GM19455 (cell line): ENCODE measurements around the gene IRX4.
"Not testable (repeated sequence)": the region's sequence is repeated elsewhere in the genome, so short reads cannot be mapped to it uniquely, and the experiment has no call there.

ENCODE experiments used
- ATAC-seq: cut with Tn5 transposase; IDR thresholded peaks from one replicate; pipeline ENCODE4 v1.9.1; 2021; ENCODE audit not compliant: unreplicated experiment

Gene IRX4

DNA sequence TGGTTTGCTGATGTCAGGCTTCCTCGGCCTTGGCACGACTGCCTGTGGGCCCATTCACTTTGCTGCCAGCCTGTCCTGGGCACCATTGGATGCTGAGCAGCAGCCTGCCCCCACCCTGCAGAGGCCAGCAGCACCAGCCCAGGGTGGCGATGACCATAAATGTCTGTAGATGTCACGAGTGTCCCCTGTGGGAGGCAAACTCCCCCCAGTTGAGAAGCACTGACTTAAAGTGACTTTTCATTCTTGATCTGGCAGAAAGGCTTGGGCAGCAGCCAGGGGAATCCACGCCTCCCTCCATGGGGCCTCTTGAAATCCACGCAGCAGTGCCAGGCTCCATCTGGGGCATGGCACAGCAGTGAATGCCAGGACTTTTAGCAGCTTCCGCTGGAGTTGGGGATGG, 21.8 kb downstream of the IRX4 start:
- no peak for ATAC-seq

GRCh38 chr5:1860021-1860610, 22.6 kb downstream of the IRX4 start:
- ATAC-seq: no peak

DNA sequence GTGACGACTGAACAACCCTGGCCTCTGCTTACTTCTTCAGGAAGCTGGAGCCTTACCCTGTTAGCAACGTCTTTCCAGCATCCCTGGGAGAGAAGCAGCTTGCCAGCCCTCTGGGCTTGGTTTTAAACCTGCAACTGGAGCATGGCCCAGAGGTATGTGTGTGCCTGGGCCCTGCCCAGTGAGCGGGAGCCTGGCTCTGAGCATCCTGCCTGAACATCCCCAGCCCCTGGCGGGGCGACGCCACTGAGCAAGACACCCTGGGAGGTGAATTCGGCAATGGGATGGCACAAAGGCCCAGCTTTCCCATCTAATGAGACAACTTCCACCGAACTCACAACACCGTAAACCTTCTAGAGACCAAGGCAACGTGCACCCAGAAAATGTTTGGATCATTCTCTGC, 23.6 kb downstream of the IRX4 start:
- no peak for ATAC-seq

GRCh38 chr5:1858436-1858835, 24.3 kb downstream of the IRX4 start:
- no peak for ATAC-seq

DNA sequence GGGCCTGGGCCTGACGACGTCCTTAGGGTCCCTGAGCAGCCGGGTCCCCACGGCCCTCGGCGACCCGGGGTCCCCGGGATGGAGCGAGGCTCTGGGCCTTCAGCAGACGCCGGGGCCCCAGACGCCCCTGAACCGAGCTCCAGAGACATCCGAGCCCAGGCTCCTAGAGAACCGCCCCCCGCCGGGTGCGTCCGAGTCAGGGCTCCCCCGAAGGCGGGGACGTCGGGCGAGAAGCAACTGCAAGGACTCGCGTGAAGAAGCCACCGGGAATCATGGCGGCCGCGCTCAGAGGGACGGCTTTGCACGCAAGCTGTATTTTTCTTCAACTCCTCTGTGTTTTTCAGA, 25.5 kb downstream of the IRX4 start:
- ATAC-seq: no peak

DNA sequence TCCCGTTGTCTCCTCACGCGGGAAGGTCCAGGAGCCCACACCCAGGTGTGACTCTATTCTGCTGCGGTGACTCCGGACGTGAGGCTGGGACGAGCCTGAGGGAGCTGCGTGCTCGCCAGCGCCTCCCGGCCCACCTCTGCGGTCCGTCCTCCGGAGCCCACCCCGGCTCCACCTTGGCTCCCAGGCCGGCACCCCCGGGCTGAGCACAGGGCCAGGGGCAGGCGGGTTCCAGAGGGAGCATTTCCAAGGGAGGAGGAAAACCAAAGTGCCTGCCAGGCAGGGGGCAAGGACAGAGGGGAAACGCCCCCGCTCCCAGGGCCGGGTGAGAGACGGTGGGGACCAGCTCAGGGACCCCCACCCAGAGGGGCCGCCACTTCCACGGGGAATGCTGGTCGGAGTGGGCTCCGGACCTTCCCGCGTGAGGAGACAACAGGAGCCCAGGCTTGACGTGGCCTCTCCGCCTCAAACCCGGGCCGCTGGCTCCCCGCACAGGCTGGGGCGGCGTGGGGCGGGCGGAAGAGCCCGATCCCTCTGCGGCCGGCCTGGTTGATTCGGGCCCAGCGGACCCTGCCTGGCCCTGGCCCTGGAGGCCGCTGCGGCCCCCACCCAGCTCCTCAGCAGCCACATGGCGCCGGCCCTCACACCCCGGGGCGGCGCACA, 26.0 kb downstream of the IRX4 start:
- no peak for ATAC-seq

GRCh38 chr5:1855596-1855995, 27.1 kb downstream of the IRX4 start:
- ATAC-seq: no peak

DNA sequence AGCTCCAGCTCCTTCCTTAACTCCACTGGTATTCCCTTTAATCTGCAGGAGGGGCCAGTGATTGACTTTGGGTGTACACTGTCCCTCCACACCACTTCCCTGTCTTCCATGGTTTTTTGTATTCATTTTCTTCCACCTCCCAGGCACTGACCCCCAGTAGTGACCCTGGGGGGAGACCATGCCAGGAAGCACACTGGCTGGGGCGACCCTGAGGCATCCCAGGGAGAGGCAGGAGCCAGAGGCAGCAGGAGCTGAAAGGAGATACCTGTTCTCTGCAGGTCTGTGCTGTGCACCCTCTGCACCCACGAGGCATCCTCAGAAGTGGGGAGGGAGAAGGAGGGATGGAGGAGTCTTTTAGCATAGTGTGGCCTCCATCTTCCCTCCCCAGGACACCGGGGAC, 27.6 kb downstream of the IRX4 start:
- no peak for ATAC-seq

- no peak for ATAC-seq
These were observed 29.2 kb downstream of the IRX4 start for GRCh38 chr5:1853531-1853930.

DNA sequence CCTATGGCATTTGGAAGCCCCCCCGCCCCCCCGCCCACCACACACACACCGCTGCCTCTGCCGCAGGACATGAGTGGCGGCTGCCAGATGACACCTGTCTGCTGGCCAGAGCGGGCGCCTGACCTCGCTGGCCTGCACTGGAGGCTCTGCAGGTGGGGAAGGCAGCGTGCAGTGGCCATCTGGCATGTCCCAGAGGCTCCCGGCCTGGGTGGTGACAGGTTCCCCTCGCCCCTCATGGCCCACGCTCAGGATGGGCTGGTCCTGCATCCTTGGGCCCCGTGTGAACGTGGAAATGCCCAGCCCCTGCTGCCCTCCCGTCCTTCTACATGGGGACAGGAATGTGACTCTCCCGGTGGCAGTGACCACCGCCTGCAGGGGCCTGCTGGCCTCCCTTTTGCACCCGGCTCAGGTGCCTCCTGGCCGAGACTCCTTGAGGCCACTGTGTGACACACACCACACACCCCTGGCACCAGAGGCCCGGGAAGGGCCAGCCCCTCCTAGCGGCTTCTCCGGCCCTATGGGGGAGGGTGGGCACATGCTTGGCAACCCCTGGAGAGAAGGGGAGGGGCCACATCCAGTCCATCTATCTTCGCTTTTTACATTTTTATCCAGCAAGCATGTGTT, 30.3 kb downstream of the IRX4 start:
- ATAC-seq: no peak

- ATAC-seq: no peak
These were observed 31.3 kb downstream of the IRX4 start for GRCh38 chr5:1851290-1851934.

DNA sequence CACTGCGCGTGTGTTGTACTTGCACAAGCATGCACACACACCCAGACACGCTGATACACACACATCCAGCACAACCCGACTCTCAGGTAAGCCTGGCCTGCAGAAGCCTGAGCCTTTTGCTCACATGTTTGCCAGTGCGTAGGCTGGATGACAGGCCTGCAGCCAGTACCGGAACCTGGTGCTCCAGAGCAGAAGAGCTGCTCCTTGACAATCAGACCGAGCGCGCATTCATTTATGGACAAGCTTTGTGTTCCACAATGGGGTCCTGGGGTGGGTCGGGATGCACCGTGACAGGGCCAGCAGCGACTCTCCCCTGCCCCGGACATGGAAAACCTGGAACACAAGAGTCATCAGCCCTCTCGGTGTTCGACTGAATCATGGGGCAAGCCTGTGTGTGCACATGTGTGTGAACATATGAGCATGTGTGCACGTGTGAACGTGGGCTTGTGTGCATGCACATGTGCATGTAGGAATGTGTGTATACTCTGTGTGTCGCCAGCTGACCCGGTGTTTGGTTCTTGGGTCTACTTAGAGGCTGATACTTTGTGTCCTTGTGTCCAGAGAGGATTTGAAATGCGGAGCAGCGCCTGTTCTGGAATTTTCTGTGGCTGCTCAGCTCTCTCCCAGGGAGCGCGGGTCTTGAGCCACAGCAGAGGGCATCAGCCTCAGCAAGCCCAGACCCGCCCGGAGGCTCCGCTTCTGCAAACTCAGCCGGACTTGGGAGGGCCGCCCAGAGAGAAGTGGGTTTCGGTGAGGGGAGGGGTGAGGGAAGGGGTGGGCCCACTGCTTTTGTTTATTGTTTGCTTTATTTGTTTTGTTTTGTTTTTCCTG, 32.2 kb downstream of the IRX4 start:
- ATAC-seq: no peak

DNA sequence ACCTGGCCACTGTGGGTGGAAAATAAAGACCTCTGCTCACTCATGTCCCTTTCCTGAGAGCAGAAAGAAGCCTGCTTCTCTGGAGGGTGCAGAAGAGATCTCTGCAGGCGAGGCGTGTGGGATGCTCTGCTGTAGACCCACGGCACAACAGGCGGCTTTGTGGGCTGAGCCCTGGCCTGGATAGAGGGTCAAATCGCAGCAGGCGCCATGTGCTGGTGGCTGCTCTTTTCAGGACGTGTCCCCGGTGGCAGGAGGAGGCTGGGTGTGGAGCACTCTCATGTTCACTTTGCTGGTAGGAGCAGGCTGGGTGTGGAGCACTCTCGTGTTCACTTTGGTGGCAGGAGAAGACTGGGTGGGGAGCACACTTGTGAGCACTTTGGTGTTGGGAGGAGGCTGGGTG, 35.1 kb downstream of the IRX4 start:
- ATAC-seq: no peak

- no peak for ATAC-seq
These were observed 35.7 kb downstream of the IRX4 start for GRCh38 chr5:1847056-1847455.

- no peak for ATAC-seq
These were observed 36.1 kb downstream of the IRX4 start for GRCh38 chr5:1846583-1846982.

DNA sequence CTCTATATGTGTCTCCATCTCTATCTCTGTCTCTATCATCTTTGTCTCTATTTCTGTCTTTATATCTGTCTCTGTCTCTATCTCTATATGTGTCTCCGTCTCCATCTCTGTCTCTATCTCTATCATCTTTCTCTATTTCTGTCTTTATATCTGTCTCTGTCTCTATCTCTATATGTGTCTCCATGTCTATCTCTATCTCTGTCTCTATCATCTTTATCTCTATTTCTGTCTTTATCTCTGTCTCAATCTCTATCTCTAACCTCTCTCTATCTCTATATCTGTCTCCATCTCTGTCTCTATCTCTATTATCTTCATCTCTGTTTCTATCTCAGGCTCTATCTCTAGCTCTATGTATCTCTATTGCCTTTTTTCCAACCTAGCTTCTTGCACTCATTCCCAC, 37.0 kb downstream of the IRX4 start:
- ATAC-seq: no peak

GRCh38 chr5:1844708-1845436, 37.9 kb downstream of the IRX4 start:
- ATAC-seq: no peak

DNA sequence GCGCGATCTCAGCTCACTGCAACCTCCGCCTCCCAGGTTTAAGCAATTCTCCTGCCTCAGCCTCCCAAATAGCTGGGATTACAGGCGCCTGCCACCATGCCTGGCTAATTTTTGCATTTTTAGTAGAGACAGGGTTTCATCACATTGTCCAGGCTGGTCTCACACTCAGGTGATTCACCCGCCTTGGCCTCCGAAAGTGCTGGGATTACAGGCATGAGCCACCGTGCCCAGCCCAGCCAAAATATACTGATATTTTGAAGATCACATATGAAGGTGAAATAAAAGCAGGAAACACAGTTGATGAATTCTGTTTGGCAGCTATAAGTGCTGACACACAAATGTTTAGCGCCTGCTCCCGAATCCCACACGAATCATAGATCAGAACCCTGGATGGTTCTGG, 39.0 kb downstream of the IRX4 start:
- ATAC-seq: not testable (repeated sequence)

DNA sequence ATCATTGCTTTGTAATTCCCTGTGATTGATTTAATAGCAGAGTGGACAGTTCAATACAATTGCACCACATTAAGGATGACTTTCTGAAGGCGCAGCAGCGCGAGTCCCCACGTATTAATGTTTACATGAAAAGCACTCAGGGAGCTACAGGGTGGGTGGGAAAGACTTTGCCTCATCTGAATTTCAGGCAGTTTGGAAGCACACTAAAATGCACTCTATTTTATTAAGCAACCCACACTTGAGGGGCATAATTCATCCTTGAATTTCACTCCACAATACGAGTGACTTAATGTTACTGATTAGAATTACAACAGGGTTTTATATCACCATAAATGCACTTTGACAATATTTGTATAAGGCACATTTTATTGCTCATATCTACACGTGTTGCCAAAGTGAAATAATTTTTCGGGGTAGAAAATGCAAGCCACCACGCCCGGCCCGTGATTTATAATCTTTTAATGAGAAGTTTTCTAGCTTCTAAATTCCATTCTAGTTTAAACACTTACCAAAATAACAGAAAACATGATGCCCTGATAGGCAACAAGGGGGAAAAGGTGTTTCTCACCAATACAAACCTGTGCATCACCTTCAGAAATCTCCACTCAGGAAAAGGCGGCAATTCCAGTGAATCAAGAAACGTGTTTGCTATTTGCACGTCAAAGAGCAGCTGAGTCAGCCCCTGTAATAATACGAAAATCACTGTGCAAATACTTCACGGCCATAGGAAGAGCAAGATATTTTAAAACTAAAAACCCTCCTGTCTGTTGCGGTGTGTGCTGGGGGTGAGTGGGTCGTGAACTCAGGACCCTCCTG, 40.5 kb downstream of the IRX4 start:
- ATAC-seq: no peak
